MV-4-11 (cell line): Measurements from ENCODE around the gene FRMD8.

Experiments
- DNase-seq: peaks from one replicate; lab custom pipeline; 2025; lab: John Stamatoyannopoulos, UW

The FRMD8 gene

DNA sequence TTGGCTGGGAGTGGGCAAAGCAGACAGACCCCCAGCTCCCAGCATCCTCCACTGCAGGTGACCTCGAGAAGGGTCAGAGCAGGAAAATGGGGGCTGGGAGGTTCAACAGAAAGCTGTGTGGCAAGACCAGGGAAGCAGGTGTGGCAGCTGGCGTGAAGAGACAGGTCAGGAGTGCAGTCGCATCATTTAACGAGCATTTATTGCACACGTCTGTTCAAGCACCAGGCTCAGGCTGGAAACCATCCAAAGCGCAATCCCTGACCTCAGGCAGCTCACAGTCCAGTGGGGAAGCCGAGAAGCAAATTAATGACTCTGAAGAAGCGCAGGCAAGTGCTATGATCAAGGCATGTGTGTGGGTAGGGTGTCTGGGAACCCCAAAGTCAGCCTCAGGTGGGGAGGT is 11.4 kb upstream of the FRMD8 start:
- no peak for DNase-seq

DNA sequence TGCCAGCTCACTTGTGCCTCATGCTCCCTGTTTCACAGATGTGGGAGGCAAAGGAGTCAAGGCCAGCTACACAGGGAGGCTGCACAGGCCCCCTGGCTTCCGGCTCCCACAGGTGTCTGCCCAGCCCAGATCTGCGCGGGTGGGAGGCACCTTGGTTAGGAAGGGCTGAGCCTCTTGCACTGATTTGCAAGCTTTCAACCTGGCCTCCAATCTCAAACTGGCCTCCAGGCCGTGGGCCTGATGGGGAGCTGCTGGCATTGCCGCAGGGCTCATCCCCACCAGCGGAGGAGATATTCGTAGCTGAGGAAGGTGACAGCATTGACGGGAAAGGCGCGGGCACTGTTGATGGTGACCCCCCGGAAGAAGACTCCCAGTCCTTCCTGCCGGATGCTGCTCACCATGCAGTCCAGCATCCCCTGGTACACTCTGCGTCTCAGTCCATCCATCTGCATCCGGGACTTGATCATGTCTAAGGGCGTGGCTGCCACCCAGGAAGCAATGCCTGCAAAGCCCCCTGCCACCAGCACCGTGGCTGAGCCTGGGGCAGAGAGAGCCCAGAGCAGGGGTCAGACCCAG is 10.2 kb upstream of the FRMD8 start:
- DNase-seq = no peak

DNA sequence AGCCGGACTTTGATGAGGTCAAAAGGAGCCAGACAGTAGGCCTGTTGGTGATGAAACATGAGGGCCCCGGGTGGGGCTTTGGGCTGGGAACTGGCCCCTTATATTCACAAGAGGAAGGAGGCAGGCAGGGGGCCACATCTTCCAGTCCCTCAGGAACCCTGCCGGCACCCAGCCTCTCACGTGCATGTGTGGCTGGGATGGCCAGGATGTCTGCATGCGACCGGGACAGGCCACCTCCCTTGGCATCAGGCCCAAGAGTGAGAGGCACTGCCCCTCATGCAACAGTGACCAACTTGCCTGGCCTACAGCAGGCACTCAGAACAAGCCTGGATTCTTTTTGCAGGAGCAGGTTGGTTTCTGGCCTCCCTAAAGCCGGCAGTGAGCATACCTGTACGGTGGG is 9.4 kb upstream of the FRMD8 start:
- DNase-seq = no peak

DNA sequence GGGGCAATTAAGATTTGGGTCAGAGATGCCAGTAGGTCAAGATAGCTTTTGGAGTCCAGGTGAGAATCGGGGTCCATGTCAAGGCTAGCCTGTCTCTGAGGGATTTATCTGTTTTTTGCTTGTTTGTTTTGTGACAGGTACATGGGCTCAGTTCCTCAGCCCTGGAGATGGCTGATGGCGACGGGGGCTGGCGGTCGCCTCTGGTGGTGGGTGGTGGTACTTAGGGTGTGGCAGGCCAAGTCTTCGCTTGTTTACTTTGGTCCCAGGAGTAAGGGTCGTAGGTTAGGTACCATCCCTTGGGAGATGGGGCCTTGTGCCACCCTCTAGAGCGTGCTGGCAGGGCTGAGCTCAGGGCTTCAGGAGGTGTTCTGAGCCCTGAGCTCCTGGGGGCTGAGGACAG is 8.7 kb upstream of the FRMD8 start:
- no peak for DNase-seq

DNA sequence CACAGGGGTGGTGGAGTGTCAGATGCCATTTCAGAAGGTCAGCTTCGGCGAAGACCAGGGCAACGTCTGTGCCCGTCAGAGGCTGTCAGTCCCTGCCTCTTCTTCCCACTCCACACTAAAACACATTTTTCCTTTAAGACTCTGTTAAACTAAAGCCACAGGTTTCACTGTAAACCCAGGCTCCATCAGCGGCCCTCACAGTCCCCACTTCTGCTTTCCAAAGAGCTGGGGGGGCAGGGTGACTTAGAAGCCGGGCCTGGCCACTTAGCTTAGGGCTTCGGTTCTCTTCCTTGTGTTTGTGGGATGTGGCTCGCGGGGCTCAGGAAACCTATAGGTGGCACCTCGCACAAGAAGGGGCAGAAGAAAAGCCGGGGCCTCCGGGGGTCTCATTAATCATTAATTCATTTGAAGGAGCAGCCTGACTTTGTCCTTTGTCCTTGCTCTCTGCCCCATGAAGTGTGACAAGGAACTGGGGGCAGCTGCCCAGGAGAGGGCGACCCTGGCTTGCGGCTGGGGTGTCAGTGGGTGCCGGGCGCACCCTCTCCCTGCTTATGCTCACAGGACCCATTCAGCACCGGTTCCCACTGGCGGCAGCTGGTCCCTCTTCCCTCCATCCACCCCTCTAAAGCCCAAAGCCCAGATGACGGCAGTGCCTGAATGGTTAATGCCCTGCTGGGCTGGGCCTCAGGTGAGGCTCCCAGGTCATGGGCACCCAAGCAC is 8.1 kb upstream of the FRMD8 start:
- peak; percentile 92 for DNase-seq

DNA sequence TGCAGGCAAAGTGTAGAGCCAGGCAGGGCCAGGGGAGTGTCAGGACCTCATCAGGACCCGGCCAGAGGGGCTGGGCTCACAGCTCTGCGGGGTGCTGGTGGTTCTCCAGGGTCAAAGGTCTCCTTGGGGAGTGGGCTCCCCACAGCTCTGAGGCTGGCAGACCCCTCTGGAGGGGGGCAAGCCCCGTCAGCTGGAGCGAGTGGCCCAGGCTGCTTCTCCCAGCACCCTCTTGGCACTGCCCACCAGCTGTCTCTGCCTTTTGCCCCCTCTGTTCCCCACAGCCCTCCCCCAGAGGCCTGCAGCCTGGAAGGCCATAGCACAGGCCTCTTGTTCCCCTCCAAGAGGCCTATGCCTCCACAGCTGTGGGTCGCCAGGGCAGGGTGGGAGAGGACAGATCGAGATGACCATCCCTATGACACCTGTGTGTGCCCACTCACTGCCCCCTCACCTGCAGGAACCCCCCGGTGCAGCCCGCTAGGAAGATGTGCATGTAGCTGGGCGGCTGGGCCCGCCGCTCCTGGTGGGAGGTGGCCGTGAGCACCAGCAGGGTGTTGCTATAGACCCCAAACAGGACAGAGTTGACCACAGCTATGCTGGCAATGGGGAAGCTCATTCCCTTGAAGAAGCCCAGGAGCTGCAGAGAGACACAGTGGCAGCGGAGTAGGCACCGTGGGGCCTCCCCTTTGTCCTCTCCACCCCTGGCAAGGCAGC is 7.4 kb upstream of the FRMD8 start:
- no peak for DNase-seq

DNA sequence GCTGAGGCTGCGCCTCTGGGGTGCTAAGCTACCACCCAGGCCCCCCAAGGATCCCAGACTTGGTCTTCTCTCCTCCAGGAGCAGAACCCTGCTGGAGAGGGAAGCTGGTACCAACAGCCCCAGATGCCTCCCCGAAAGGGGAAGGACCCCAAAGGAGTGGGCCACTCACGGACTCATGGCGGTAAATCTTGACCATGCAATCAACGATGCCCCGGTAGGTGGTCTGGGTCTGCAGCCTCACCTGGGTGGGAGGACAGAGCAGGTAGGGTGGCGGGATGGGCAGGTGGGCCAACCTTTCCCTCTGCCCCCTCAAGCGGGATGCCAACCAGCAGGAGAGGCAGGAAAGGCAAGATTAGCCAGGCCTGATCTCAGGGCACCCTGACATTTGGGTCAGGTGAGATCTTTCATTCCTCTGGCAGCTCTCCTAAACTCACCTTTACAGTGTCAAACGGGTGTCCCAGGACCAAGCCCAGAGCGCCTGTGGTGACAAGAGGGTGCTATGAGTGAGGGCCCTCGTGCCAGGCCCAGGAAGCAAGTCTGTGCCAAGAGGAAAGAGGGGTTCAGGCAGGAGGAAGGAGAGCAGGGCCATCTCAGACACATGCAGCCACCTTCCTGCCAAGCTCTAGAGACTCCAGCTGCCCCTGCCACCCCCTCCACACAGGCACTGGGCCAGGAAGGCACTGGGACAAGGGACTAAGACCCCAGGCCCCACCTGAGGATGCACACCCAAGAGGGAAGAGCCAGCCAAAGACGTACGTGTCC is 6.6 kb upstream of the FRMD8 start:
- DNase-seq = no peak

DNA sequence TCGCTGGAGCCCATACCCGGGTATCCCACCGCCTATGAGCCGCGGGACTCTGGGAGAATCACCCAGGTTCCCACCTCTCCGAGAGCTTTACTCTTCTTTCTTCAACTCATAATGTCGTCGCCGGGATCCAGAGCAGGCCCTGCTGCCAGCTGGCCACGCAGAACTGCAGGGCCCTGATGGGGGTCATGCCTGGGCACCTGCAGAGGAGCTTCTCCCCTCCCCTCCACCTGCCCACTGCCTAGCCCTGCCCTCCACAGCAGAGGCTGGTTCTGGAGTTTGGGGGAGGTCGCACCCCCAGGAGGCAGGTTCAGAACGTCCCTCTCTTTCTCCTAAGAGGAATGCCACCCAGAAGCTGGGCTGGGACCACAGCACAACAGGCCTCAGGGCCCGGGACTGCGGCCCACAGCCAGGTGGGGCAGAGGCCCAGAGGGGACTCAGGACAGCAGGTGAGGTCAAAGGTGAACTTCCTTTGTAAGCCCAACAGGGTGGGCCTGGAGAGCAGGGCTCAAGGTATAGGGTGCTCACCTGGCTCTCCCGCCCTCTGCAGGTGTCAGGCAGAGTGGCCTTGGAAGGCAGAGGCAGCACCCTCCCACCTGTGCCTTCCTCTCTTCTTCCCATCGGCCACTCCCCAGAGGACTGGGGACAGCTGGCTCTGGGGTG is 5.8 kb upstream of the FRMD8 start:
- no peak for DNase-seq

DNA sequence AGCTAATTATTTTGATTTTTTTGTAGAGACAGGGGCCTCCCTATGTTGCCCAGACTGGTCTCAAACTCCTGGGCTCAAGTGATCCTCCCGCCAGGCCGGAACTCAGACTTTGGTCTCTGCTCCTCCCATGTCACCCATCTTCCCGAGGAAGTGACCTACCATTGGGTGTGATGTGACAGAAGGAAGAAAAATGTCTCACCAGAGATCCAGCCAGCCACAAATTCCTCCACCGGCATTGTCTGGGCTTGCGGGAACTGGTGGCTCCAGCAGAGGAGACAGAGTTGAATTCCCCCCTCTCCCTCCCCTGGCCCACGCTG is 4.8 kb upstream of the FRMD8 start:
- DNase-seq = peak; percentile 61

DNA sequence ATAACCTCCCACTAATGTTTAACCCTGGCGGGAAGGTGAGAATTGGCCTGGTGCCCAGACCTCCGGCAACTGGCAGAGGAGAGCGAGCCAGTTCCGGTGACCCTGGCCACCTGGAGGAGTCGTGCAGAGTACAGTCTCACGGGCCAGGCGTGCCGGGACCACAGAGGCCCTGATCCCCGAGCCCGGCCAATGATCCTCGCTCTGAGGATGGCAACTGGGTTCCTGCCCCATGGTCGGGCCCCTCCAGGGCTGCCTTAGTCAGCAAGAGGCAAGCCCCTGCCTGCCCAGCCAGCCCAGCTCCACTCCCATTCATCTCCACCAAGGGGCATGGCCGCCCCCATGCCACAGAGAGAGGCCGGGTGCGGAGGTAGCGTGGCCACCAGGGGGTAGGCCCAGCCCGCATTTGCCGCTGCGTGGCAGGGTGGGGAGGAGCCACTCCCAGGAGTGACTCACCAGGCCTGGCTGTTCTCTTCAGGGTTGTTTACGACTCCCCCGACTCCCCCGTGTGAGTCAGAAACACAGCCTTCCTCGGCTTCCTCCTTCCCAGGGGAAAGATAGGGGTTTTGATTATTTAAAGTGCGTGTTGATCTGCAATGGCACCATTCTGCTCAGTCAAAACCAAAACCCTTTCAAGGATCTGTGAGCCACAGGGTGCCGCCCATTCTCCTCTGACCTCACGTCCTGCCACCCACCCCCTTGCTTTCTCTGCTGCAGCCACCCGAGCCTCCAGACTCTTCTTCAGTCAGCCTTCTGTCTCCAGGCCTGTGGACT is 4.2 kb upstream of the FRMD8 start, which contains the start of gene SLC25A45:
Gene SLC25A45, minus strand, starts transcription at position 614 of the 771 bp plus-strand sequence. CDS start 695 bp downstream, outside the sequence.
- peak; percentile 94 for DNase-seq

DNA sequence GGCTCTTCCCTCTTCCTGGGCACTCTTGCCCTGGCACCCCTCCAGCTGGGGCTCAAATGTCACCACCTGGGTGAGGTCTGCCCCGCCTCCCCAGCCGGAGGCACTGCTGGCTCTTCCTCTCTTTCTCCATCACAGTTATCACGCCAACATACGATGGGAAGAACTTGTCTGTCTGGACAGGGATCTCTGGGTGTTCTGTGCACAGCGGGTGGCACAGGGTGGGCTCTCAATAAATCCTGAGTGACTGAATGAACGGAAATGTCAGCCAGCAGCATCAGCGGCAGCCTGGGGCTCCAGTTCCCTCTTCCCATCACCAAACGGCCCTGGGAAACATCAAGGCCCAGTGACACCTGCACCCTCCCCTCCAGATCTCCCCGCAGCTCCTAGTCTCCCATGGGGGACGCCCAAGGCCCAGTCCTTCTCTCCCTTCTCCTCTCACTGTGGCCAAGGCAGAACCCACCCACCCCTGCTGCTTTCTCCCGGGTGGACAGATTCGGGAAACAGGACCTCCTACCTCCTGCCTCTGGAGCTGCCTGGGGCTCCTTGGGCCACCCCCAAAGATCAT is 3.6 kb upstream of the FRMD8 start:
- DNase-seq = no peak

DNA sequence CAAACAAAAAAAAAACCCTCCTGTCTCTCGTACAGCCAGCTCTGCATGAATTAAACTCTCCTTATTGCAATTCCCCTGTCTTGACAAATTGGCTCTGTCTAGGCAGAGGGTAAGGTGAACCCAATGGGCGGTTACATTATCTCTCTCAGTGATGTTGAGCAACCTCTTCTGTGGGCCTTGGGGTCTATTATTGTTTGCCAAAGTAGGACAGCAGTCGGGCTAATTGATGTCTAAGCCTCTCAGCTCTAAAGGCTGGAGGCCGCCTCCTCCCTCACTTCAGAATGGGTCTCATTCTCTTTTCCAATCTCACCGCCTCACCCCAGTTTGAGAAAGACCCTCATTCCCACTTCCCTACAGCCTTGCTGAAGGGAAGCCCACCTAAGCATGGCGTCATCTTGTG is 2.7 kb upstream of the FRMD8 start:
- DNase-seq = no peak

DNA sequence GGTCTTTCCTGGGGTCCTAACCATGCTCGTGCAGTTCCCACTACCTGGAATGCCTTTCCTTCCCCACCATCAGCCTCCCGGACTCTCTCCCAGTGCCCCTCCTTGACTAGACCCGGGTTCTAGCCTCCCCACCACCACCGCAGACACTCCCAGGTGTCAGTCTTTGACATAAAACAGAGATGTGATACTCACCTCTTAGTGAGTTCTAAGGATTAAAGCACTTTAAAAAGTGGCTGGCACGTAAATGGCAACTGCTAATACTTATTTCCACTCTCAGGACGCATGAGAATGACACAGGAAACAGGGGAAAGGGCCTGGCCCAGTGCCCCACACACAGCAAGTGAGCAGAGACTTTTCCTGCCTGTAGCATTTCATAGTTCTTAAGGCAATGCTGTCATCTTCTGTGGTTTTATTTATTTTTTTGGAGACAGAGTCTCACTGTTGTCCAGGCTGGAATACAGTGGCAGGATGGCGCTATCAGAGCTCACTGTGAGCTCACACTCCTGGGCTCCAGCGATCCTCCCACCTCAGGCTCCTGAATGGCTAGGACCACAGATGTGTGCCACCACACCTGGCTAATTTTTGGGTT is 2.0 kb upstream of the FRMD8 start:
- no peak for DNase-seq

DNA sequence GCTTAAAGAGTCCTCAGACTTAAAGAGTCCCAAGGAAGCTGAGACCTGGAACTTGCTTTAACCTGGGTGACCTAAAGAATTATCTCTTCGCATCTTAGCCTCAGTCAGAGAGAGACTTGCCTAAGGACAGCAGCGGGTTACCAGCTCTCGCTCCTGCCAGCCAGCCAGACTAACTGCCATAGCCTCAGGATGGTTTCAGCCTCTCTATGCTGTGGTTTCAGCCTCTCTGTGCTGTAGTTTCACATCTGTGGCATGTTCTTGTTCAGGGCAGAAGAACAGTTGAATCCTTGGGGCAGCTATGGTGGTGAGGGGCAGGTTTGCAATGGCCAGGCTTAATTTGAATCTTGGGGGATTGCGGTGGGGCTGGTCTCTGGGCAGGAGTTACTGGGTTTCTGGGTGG is 2.3 kb downstream of the FRMD8 start:
- DNase-seq = peak; percentile 45

DNA sequence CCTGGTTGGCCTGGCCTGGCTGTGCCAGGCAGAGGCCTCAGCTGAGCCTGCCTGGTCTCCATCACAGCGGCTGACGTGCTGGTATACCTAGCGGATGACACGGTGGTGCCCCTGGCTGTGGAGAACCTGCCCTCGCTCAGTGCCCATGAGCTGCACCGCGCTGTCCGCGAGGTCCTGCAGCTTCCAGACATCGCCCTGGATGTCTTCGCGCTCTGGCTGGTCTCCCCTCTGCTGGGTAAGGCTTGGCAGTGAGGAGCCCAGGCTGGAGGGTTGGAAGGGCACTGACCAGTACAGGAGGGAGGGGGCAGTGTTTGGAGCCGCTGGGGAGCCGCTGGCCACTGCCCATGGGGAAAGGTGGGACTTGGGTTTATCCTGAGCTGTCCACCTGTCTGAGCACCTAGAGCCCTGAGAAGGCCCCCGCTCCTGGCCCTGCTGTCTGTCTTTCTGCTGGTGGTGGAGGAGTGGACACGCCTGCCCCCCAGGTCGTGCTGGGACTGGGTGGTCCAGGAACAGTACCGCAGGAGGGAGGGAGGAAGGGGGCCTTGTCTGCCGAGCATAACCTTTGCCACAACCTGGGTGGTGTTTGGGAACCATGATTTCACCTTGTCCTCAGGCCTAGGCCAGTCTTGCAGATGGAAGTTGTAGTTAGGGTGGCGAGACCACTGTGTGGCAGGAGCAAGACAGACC is 3.0 kb downstream of the FRMD8 start:
- DNase-seq = no peak

DNA sequence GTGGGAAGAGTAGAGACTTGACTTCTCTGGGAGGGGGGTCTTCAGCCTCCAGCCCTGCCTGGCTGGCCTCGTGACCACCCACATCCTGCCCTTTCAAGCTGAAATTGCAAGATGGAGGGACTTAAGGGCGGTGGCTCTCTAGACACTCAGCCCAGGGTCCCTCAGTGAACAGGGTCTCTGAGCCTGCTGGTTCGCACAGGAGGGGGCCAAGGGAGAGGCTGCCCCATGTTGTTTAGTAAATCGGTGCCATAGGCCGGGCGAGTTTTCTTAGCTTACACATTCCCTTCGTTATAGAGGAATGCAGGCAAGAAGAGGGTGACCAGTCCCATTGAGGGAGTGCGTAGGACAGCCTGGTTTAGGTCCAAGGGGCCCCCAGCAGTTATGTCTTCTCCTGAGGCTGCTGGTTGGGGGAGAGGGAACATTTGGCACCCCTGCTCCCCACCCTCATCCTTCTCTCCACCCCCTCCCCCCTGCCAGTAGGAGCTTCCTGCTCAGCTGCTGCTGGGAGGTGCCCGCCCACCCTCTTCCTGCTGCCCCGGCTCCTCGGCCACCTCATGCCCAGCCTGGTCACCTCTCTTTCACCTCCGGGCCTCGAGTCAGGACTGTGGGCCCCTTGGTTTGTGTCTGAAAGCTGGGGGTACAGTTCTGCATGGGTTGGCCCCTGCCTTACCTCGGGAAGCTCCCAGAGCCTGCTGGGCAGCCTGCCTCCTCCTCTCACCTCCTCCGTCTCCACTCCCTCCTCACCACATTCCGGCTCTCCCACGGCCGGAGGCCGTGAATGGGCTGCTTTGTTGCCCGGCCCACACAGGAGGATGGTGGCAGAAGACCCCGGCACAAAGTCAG is 3.9 kb downstream of the FRMD8 start:
- DNase-seq = no peak

DNA sequence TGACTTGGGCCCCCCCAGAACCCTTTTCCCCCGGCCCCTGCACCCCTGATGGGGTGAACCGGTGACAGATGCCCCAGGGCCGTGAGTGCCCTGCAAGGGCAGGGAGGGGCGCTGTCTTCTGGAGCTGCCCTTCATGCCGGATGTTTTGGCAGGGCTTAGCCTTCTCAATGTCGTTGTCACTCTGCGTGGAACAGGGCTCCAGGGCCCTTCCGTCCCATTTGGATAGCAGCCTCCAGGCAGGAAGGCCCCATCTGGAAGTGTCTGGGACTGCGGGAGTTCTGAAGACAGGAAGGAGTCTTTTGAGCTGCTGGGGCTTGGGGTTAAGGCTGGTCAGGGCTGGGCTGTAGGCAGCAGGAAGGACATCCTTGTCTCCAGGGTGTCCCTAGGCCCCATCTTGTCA is 4.6 kb downstream of the FRMD8 start:
- DNase-seq = no peak

DNA sequence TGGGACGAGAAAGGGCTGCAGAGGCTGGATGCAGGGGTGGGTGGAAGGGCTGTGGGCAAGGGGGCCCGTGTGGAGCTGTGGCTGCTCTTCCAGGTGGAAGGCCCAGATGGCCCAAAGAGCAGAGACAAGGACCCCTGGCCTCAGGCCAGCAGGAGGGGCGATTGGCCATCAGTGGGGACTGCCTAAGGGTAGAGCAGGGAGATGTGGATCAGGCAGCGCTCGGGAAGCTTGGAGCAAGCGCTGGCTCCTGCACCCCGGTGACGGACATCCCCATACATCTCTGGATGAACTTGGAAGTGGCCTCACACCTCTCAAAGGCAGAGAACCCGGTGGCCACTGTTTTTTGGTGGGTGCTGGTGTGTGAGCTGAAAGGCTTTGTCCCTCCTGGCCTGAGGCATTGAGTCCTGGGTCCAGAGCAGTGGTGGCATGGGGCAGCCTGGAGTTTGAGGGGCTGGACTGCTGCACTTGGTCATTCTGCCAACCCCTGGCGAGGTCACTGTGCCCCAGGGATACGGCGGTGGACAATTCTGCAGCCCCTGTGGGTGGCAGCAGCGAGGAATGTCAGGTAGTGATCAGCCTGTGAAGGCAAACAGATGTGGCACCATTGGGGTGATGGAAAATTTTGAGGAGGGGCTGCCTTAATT is 5.9 kb downstream of the FRMD8 start:
- DNase-seq = no peak

DNA sequence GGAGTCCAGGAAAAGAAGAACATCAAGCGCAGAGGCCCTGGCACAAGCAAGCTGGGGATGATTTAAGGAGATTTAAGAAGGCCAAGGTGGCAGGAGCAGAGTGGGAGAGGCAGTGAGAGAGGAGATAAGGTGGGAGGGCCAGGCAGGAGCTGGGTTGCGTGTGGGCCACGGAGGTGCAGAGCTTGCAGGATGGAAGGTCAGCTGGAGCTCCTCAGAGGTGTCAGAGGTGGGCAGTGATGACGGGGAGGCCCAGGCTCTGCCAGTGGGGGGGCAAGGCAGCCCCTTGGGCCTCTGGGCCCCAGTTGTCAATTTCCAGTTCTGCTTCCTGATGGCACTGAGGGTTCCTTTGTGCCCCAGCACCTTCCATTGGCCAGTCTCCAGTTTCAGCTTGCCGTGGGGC is 6.5 kb downstream of the FRMD8 start:
- DNase-seq = no peak
